Measurements from ENCODE around the gene SLA2. TPM values are rescaled to one million over a fixed set of nuclear protein-coding genes. Genes with fewer than 3 reads are reported as not detected.
"Not testable (repeated sequence)": the region's sequence is repeated elsewhere in the genome, so short reads cannot be mapped to it uniquely, and the experiment has no call there.

Gene SLA2
- polyA plus RNA-seq, 2 of the 4 experiments (the other 2 are of a cell fraction) = 0.06 TPM; not detected in 1

DNA sequence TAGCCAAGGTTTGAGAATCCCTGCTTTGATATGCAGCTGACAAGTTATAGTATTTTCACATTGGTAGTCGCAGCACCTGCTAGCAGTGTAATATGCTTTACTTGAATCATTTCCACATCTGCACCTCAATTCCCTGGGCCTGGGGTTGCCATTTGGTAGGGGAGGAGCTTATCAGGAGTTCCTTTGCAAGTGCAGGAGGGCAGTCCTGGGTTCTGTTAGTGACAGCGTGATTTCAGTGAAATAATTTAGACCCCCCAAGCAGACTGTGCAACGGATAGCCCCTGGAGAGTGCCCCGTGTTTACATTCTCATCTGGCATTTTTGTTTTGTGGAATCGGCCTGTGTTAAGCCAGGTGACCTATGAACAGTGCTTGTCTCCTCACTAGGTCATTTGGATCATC is 34.4 kb downstream of the SLA2 start:
- Histone ChIP-seq H3K4me2 (no peak overlapping the region), H3K4me3 (no peak overlapping the region), H3K4me1 (peaks cover 17% of the 10 kb centered on the region), H3K9me3 (no peaks in the 10 kb centered on the region), H3K27ac (no peak overlapping the region)
- CTCF ChIA-PET = interaction anchor here (0.5 to 4.3 kb wide), 15 partner anchors 9 to 665 kb away, joined by 3 to 43 read pairs (median 5); a partner anchor contains a TSS
- POLR2A ChIA-PET = no interaction called here
- TF ChIP-seq MYC (IDR thresholded peaks at IDR 0.05; ENCODE audit: borderline replicate concordance, low read length) = no peak
- TF ChIP-seq HOXB5 (CRISPR knock-in tag; IDR thresholded peaks at IDR 0.05) = no peak
- DNase-seq (ENCODE audit: low read depth in 1 of 2, low spot score in 1 of 2) (no peak), ATAC-seq (no peak), FAIRE-seq (no peak)
- WGBS (ENCODE audit: missing lambda C conversion rate) = 78% methylated on average over 5 of the region's 5 CpGs

DNA sequence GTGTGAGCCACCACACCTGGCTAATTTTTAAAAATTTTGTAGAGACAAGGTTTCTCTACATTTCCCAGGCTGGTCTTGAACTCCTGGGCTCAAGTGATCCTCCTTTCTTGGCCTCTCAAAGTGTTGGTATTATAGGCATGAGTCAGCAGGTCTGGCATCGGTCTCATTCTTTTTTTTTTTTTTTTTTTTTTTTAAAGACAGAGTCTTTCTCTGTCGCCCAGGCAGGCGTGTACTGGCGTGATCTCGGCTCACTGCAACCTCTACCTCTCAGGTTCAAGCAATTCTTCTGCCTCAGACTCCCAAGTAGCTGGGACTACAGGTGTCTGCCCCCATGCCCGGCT is 37.6 kb downstream of the SLA2 start:
- DNase-seq (ENCODE audit: low read depth in 1 of 2, low spot score in 1 of 2); FAIRE-seq; POLR2A ChIA-PET; ATAC-seq; H3K9me3 ChIP-seq: not testable (repeated sequence)
- 72% methylated on average over 6 of the region's 6 CpGs for WGBS (ENCODE audit: missing lambda C conversion rate)
- Histone ChIP-seq H3K4me2 (peak overlapping the region; percentile 90), H3K4me1 (peaks cover 22% of the 10 kb centered on the region), H3K27ac (peak overlapping the region; percentile 62 to 96; a peak in 5 of 6 replicates), H3K4me3 (peak overlapping the region; percentile 98; the same call in 2 of the 3 replicates)
- CTCF ChIA-PET = interaction anchor here (1.8 to 4.3 kb wide), 4 partner anchors 12 to 256 kb away, joined by 4 to 15 read pairs (median 5); a partner anchor contains a TSS
- TF ChIP-seq MAFK (IDR thresholded peaks at IDR 0.05; ENCODE audit: partially characterized antibody) = peak; percentile 37

DNA sequence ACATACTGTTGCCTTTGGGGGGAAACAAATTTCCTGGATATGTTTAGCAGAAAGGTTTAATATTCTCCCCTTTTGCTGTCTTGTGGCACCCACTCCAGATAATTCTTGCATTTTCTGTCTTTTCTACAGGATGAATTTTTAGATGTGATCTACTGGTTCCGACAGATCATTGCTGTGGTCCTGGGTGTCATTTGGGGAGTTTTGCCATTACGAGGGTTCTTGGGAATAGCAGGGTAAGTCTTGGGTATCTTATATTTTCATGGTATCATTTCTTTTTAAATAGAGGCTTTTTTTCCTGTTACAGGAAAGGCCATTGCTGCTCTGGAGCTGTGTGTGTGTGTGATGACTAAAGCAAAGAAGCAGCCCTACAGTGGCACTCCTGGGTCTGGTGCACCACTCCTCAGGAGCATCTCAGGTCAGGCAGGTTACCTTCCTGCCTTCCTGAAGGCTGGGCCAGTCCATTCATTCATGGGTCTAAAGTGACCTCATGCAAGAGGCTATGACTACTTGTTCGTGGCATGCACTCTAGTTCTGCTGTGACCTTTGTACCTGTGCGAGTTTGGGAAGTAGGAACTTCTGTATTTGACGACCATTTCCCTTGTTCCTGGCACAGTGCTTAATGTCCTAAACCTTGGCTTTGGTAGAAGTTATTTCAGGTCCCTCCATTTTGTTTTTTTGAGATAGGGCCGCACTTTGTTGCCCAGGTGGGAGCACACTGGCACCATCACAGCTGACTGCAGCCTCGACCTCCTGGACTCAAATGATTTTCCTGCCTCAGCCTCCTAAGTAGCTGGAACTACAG is 38.2 kb downstream of the SLA2 start:
- H3K27ac ChIP-seq = peak overlapping the region; percentile 95 to 96
- H3K9me3 ChIP-seq = no peaks in the 10 kb centered on the region
- DNase-seq (ENCODE audit: low read depth in 1 of 2, low spot score in 1 of 2) = peak; percentile 13 to 86
- peaks cover 22% of the 10 kb centered on the region for H3K4me1 ChIP-seq
- POLR2A ChIA-PET = no interaction called here
- TF ChIP-seq FOSL2 (IDR thresholded peaks at IDR 0.05) = no peak
- TF ChIP-seq FOSL2 (CRISPR knock-in tag; IDR thresholded peaks at IDR 0.05) = peak; percentile 24; the same call in 1 of the 2 replicates
- TF ChIP-seq ZSCAN20 (CRISPR knock-in tag; IDR thresholded peaks at IDR 0.05) = no peak
- no peak for FAIRE-seq
- peak in 1 of 2 experiments; percentile 15; a peak in 3 of 6 replicates for ATAC-seq
- H3K4me3 ChIP-seq = peak overlapping the region; percentile 98
- WGBS (ENCODE audit: missing lambda C conversion rate) = 51% methylated on average over 7 of the region's 7 CpGs
- CTCF ChIA-PET = interaction anchor here (0.7 to 4.3 kb wide), 4 partner anchors 12 to 617 kb away, joined by 3 to 15 read pairs (median 5); a partner anchor contains a TSS
- peak overlapping the region; percentile 90 for H3K4me2 ChIP-seq

DNA sequence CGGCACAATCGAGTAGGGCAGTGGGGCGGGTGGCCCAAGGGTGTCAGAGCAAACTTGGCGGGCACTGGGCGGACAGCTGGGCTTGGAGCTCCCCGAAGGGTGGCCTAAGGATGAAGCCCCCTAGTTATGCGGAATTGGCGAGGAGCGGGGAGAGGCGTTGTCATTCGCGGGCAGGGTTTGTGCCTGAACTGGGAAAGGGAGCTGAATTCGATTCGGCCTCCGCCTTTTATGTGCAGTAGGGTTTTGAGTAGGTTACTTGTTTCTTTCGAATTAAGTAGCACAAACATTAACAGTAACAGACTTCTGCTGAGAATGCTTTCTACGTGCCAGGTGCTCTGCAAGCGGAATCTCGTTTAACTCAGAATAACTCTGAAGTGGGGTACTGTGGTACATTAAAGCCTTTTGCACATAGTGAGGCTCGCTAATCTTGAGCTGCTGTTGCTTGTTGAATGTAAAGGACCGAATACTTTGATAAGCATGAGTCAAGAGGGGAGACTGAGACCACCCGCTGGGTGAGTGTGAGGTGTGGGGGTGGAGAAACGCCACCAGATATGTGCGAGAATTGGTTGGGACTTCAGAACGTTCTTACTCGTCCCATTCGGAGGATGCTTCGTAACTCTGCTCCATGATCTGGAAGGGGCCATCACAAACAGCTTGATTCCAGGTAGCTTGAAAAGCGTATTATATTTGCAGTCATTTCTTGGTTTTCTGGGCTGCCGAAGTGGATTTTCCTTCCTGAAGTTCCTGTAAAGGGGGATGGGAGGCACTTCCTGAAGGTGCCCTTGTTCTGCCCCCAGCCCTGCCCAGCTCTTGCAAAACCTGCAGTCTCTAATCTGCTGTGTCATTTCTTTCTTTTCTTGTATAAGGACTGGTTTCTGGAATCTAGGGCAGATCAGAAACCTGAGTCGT is 39.6 kb downstream of the SLA2 start:
- FAIRE-seq (no peak), ATAC-seq (peak in 1 of 2 experiments; percentile 16; a peak in 4 of 6 replicates), DNase-seq (ENCODE audit: low read depth in 1 of 2, low spot score in 1 of 2) (peak in 1 of 2 experiments; percentile 61)
- Histone ChIP-seq H3K27ac (peak overlapping the region; percentile 95 to 96), H3K9me3 (no peaks in the 10 kb centered on the region), H3K4me1 (peaks cover 22% of the 10 kb centered on the region), H3K4me2 (peak overlapping the region; percentile 90), H3K4me3 (peak overlapping the region; percentile 98)
- POLR2A ChIA-PET = interaction anchor here (1.1 to 1.4 kb wide), 2 partner anchors 8 to 17 kb away, joined by 3 to 5 read pairs; no protein-coding TSS in a partner anchor
- CTCF ChIA-PET = interaction anchor here (0.6 to 4.3 kb wide), 40 partner anchors 8 to 450 kb away, joined by 3 to 54 read pairs (median 4); partner anchors contain the start of genes DSN1 and TGIF2
- WGBS (ENCODE audit: missing lambda C conversion rate) = 1% methylated on average over 30 of the region's 31 CpGs
- TF ChIP-seq, protein P1, sequence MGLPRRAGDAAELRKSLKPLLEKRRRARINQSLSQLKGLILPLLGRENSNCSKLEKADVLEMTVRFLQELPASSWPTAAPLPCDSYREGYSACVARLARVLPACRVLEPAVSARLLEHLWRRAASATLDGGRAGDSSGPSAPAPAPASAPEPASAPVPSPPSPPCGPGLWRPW (IDR thresholded peaks at IDR 0.05) = no peak
- TF ChIP-seq RAD21 (conservative IDR thresholded peaks at IDR 0.05 in 1 of 2, IDR thresholded peaks at IDR 0.05 in 1 of 2) = no peak
- TF ChIP-seq RNF2 (IDR thresholded peaks at IDR 0.05; ENCODE audit: borderline replicate concordance, low read depth) = no peak
- TF ChIP-seq NPAS2 (CRISPR knock-in tag; IDR thresholded peaks at IDR 0.05; ENCODE audit: borderline replicate concordance) = no peak
- TF ChIP-seq, protein P2, sequence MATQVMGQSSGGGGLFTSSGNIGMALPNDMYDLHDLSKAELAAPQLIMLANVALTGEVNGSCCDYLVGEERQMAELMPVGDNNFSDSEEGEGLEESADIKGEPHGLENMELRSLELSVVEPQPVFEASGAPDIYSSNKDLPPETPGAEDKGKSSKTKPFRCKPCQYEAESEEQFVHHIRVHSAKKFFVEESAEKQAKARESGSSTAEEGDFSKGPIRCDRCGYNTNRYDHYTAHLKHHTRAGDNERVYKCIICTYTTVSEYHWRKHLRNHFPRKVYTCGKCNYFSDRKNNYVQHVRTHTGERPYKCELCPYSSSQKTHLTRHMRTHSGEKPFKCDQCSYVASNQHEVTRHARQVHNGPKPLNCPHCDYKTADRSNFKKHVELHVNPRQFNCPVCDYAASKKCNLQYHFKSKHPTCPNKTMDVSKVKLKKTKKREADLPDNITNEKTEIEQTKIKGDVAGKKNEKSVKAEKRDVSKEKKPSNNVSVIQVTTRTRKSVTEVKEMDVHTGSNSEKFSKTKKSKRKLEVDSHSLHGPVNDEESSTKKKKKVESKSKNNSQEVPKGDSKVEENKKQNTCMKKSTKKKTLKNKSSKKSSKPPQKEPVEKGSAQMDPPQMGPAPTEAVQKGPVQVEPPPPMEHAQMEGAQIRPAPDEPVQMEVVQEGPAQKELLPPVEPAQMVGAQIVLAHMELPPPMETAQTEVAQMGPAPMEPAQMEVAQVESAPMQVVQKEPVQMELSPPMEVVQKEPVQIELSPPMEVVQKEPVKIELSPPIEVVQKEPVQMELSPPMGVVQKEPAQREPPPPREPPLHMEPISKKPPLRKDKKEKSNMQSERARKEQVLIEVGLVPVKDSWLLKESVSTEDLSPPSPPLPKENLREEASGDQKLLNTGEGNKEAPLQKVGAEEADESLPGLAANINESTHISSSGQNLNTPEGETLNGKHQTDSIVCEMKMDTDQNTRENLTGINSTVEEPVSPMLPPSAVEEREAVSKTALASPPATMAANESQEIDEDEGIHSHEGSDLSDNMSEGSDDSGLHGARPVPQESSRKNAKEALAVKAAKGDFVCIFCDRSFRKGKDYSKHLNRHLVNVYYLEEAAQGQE (IDR thresholded peaks at IDR 0.05) = no peak
- TF ChIP-seq, protein P3, sequence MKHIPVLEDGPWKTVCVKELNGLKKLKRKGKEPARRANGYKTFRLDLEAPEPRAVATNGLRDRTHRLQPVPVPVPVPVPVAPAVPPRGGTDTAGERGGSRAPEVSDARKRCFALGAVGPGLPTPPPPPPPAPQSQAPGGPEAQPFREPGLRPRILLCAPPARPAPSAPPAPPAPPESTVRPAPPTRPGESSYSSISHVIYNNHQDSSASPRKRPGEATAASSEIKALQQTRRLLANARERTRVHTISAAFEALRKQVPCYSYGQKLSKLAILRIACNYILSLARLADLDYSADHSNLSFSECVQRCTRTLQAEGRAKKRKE (CRISPR knock-in tag; IDR thresholded peaks at IDR 0.05; ENCODE audit: low read depth) = no peak
- no peak for TF ChIP-seq CHD2 (IDR thresholded peaks at IDR 0.05; ENCODE audit: low read length, partially characterized antibody)
- peak; percentile 85 for TF ChIP-seq ESRRA (IDR thresholded peaks at IDR 0.05; ENCODE audit: borderline replicate concordance, low read length)
- no peak for TF ChIP-seq POLR2A (IDR thresholded peaks at IDR 0.05; ENCODE audit: low read length)
- TF ChIP-seq MAFK (IDR thresholded peaks at IDR 0.05; ENCODE audit: partially characterized antibody) = peak; percentile 66
- no peak for TF ChIP-seq CBX2 (IDR thresholded peaks at IDR 0.05; ENCODE audit: borderline replicate concordance, low read depth)
- 0 out of 2 replicates have a peak, but pooled peaks have one; percentile 8 for TF ChIP-seq PHF8 (IDR thresholded peaks at IDR 0.05; ENCODE audit: borderline replicate concordance, low read depth)
- TF ChIP-seq HDAC2 (IDR thresholded peaks at IDR 0.05) = no peak
- TF ChIP-seq EHF (CRISPR knock-in tag; IDR thresholded peaks at IDR 0.05) = no peak
- 0 out of 2 replicates have a peak, but pooled peaks have one; percentile 22 for TF ChIP-seq MYC (IDR thresholded peaks at IDR 0.05; ENCODE audit: borderline replicate concordance, low read length)
- TF ChIP-seq CEBPB (IDR thresholded peaks at IDR 0.05) = peak; percentile 33 to 56; a peak in 3 of 4 replicates
- no peak for TF ChIP-seq ZSCAN20 (CRISPR knock-in tag; IDR thresholded peaks at IDR 0.05)
- no peak for TF ChIP-seq RARB (CRISPR knock-in tag; IDR thresholded peaks at IDR 0.05)
